ENCODE measurements around the gene TMEM107. TPM values are rescaled to one million over a fixed set of nuclear protein-coding genes. Genes with fewer than 3 reads are reported as not detected.

Gene TMEM107
- total RNA-seq, 1 donor from 2014 or later = 14.6 TPM

GRCh38 chr17:8185582-8186445 is 9.6 kb upstream of the TMEM107 start:
- H3K27me3 Mint-ChIP-seq (ENCODE audit: unreplicated experiment) = peaks cover 3% of the 10 kb centered on the region
- peak; percentile 93 for DNase-seq (ENCODE audit: low spot score)
- no peak for TF ChIP-seq CTCF (IDR thresholded peaks at IDR 0.05; ENCODE audit: unreplicated experiment)
- no peak overlapping the region for H3K4me3 Mint-ChIP-seq (ENCODE audit: unreplicated experiment)
- H3K4me1 Mint-ChIP-seq (ENCODE audit: unreplicated experiment) = peaks cover 24% of the 10 kb centered on the region
- H3K9me3 Mint-ChIP-seq (ENCODE audit: unreplicated experiment) = no peaks in the 10 kb centered on the region
- no peak overlapping the region for H3K27ac Mint-ChIP-seq (ENCODE audit: unreplicated experiment)
- H3K36me3 Mint-ChIP-seq (ENCODE audit: low read depth, unreplicated experiment) = peaks cover 4% of the 10 kb centered on the region

GRCh38 chr17:8176998-8177731 is 985 bp upstream of the TMEM107 start:
- no peak for TF ChIP-seq CTCF (IDR thresholded peaks at IDR 0.05; ENCODE audit: unreplicated experiment)
- Mint-ChIP-seq H3K27me3 (ENCODE audit: unreplicated experiment) (peaks cover 15% of the 10 kb centered on the region), H3K27ac (ENCODE audit: unreplicated experiment) (no peak overlapping the region), H3K4me1 (ENCODE audit: unreplicated experiment) (peaks cover 40% of the 10 kb centered on the region), H3K36me3 (ENCODE audit: low read depth, unreplicated experiment) (no peaks in the 10 kb centered on the region), H3K9me3 (ENCODE audit: unreplicated experiment) (no peaks in the 10 kb centered on the region), H3K4me3 (ENCODE audit: unreplicated experiment) (peak overlapping the region; percentile 82)
- no peak for DNase-seq (ENCODE audit: low spot score)

GRCh38 chr17:8175795-8176196 is 384 bp downstream of the TMEM107 start:
- H3K4me1 Mint-ChIP-seq (ENCODE audit: unreplicated experiment) = peaks cover 33% of the 10 kb centered on the region
- no peak for TF ChIP-seq CTCF (IDR thresholded peaks at IDR 0.05; ENCODE audit: unreplicated experiment)
- no peaks in the 10 kb centered on the region for H3K36me3 Mint-ChIP-seq (ENCODE audit: low read depth, unreplicated experiment)
- no peaks in the 10 kb centered on the region for H3K9me3 Mint-ChIP-seq (ENCODE audit: unreplicated experiment)
- H3K27me3 Mint-ChIP-seq (ENCODE audit: unreplicated experiment) = peaks cover 15% of the 10 kb centered on the region
- peak overlapping the region; percentile 94 for H3K4me3 Mint-ChIP-seq (ENCODE audit: unreplicated experiment)
- H3K27ac Mint-ChIP-seq (ENCODE audit: unreplicated experiment) = peak overlapping the region; percentile 89
- no peak for DNase-seq (ENCODE audit: low spot score)

- H3K27ac Mint-ChIP-seq (ENCODE audit: unreplicated experiment) = peak overlapping the region; percentile 99
These were observed 2.3 kb downstream of the TMEM107 start for GRCh38 chr17:8173871-8174322.

More at GRCh38 chr17:8173871-8174322, 2.3 kb downstream of the TMEM107 start:
- Mint-ChIP-seq H3K9me3 (ENCODE audit: unreplicated experiment) (no peaks in the 10 kb centered on the region), H3K27me3 (ENCODE audit: unreplicated experiment) (peaks cover 15% of the 10 kb centered on the region), H3K4me3 (ENCODE audit: unreplicated experiment) (peak overlapping the region; percentile 87), H3K36me3 (ENCODE audit: low read depth, unreplicated experiment) (no peaks in the 10 kb centered on the region), H3K4me1 (ENCODE audit: unreplicated experiment) (peaks cover 32% of the 10 kb centered on the region)
- no peak for DNase-seq (ENCODE audit: low spot score)
- no peak for TF ChIP-seq CTCF (IDR thresholded peaks at IDR 0.05; ENCODE audit: unreplicated experiment)
